NT2/D1 (cell line): ENCODE measurements around the gene LRRC46.

ENCODE experiments used
- DNase-seq: peaks from one replicate; pipeline ENCODE4 v3.0.0-alpha.2; 2011; ENCODE audit warnings: low read depth, low spot score
- H3K27me3 ChIP-seq: 2 replicates; pipeline ENCODE4 v1.6.0; 2011; ENCODE audit warnings: mild to moderate bottlenecking; ENCODE audit not compliant: insufficient read length, insufficient read depth
- H3K36me3 ChIP-seq: 2 replicates; pipeline ENCODE4 v1.6.1; 2011; ENCODE audit warnings: mild to moderate bottlenecking, low read length, mixed read lengths; ENCODE audit not compliant: insufficient read depth, insufficient read length
- H3K4me1 ChIP-seq: 2 replicates; pipeline ENCODE4 v1.5.1; 2011; ENCODE audit not compliant: insufficient read depth, insufficient read length
- H3K4me3 ChIP-seq: 2 replicates; pipeline ENCODE4 v1.5.1; 2011; ENCODE audit warnings: low read depth; ENCODE audit not compliant: insufficient read length
- H3K9ac ChIP-seq: 2 replicates; pipeline ENCODE4 v1.6.0; 2011; ENCODE audit warnings: low read depth; ENCODE audit not compliant: insufficient read length
- H3K9me3 ChIP-seq: 2 replicates; pipeline ENCODE4 v1.5.1; 2011; ENCODE audit warnings: mild to moderate bottlenecking, low read length; ENCODE audit not compliant: insufficient read depth
- SUZ12 ChIP-seq: IDR thresholded peaks from 2 replicates; pipeline ENCODE4 v1.6.1; 2011; ENCODE audit not compliant: insufficient read length, insufficient read depth; ENCODE audit errors: extremely low read depth
- YY1 ChIP-seq: IDR thresholded peaks from 2 replicates; pipeline ENCODE4 v1.6.1; 2011; ENCODE audit not compliant: insufficient read length, insufficient read depth
- ZNF274 ChIP-seq: IDR thresholded peaks from 2 replicates; pipeline ENCODE4 v1.6.1; 2011; ENCODE audit warnings: mild to moderate bottlenecking, low read depth, low read length

The LRRC46 gene

DNA sequence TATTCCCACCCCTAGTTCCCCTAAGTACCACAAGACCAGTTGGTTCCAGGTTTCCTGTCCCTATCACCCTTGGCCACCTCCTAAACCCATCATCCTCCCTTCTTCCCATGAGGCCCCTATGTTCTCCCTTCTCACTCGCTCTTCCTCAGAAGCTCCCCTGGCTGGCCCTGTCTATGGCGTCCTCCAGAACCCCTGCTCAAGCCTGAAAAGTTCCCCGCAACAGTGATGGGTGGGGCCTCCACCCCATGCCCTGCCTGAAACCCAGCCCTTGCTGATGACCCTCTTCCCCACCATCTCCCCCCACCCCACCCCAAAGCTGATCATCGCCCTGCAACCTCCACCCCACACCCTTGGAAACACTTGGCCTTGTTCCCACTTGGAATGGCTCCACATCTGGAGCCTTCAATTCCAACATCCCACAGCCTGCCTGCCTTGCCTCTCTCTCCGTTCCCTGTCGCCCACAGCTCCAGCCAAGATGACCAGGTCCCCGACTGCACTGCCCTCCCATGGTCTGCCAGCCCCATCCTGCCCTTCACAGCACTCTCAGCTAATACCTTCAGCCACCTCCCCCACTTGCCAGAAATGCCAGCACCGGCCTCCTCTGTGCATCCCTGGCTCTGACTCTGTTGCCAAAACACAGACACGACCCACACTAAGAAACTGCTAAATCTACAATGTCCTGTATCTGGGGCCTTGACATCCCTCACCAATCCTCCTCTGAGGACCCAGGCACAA lies 20.4 kb upstream of the LRRC46 start:
- TF ChIP-seq YY1 = no peak
- TF ChIP-seq SUZ12 = no peak
- TF ChIP-seq ZNF274 = no peak
- DNase-seq = no peak
- Histone ChIP-seq H3K9ac (peak overlapping the region; percentile 43), H3K36me3 (peaks cover 67% of the 10 kb centered on the region), H3K27me3 (no peaks in the 10 kb centered on the region), H3K4me1 (peaks cover 10% of the 10 kb centered on the region), H3K4me3 (no peak overlapping the region), H3K9me3 (no peaks in the 10 kb centered on the region)

GRCh38 chr17:47811709-47812108 lies 19.8 kb upstream of the LRRC46 start:
- peaks cover 70% of the 10 kb centered on the region for H3K36me3 ChIP-seq
- H3K4me3 ChIP-seq = no peak overlapping the region
- no peak overlapping the region for H3K9ac ChIP-seq
- no peaks in the 10 kb centered on the region for H3K9me3 ChIP-seq
- no peak for DNase-seq
- H3K4me1 ChIP-seq = peaks cover 10% of the 10 kb centered on the region
- no peaks in the 10 kb centered on the region for H3K27me3 ChIP-seq
- TF ChIP-seq YY1 = no peak
- no peak for TF ChIP-seq SUZ12
- no peak for TF ChIP-seq ZNF274

DNA sequence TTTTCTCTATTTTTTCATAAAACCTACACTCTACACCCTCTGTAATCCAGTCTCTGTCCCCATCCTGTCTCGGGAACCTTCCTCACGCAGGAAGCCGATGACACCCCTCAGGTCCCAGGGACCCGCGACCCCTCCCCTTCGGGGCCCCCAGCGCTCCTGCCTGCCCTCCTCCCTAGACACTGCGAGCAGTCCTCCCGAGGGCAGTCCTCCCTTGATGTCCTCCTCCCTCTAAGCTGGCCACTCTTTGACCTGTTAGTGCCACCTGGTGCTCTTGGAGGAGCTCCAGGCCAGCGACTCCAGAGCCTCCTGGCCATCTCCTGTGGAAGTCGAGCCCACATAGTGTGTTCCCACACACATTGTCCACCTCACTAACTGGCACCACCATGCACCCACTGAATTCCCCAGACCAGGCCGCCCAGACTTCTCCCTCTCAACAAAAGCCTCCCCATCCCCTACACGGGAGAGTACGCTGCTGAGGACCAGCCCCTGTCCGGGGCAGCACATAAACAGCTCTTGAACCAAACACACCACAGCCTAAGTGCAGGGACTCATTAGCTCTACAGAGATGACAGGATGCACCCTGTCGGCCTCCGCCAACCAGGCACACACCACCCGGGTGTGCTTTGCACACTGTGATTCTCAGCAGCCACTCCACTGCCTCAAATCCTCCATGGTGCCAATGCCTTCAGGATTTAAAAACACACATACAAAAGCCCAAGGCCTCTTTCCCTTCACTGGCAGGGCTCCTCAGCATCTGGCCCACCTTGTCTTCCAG lies 19.1 kb upstream of the LRRC46 start:
- Histone ChIP-seq H3K9ac (no peak overlapping the region), H3K4me1 (peaks cover 10% of the 10 kb centered on the region), H3K27me3 (no peaks in the 10 kb centered on the region), H3K9me3 (no peaks in the 10 kb centered on the region), H3K4me3 (no peak overlapping the region), H3K36me3 (peaks cover 68% of the 10 kb centered on the region)
- DNase-seq = no peak
- TF ChIP-seq YY1 = no peak
- TF ChIP-seq ZNF274 = no peak
- TF ChIP-seq SUZ12 = no peak

DNA sequence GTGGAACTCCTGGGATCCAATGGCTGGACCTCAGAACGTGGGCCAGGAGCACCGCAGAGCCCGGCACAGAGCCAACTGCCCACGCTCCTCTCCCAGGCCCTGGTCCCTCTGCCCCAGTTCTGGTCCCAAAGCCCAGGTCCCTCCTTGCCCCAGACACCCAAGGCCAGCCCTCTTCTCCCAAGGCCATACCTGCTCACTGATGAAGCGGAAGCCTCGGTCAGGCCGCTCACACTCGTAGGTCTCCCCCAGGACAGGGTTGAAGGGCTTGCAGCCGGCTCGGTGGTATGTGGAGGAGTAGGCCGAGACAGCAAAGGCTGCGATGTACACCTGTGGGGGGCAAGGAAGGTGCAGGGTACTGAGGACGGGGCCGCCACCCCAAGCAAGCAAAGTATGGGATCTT lies 18.4 kb upstream of the LRRC46 start:
- Histone ChIP-seq H3K9me3 (no peaks in the 10 kb centered on the region), H3K9ac (no peak overlapping the region), H3K27me3 (no peaks in the 10 kb centered on the region), H3K4me3 (no peak overlapping the region), H3K36me3 (peaks cover 68% of the 10 kb centered on the region), H3K4me1 (peaks cover 10% of the 10 kb centered on the region)
- DNase-seq = no peak
- TF ChIP-seq YY1 (no peak), SUZ12 (no peak), ZNF274 (no peak)

GRCh38 chr17:47813512-47814031 lies 17.9 kb upstream of the LRRC46 start:
- DNase-seq = no peak
- TF ChIP-seq ZNF274 (no peak), SUZ12 (no peak), YY1 (no peak)
- Histone ChIP-seq H3K36me3 (peaks cover 68% of the 10 kb centered on the region), H3K4me3 (no peak overlapping the region), H3K9ac (no peak overlapping the region), H3K4me1 (peaks cover 10% of the 10 kb centered on the region), H3K27me3 (no peaks in the 10 kb centered on the region), H3K9me3 (no peaks in the 10 kb centered on the region)

DNA sequence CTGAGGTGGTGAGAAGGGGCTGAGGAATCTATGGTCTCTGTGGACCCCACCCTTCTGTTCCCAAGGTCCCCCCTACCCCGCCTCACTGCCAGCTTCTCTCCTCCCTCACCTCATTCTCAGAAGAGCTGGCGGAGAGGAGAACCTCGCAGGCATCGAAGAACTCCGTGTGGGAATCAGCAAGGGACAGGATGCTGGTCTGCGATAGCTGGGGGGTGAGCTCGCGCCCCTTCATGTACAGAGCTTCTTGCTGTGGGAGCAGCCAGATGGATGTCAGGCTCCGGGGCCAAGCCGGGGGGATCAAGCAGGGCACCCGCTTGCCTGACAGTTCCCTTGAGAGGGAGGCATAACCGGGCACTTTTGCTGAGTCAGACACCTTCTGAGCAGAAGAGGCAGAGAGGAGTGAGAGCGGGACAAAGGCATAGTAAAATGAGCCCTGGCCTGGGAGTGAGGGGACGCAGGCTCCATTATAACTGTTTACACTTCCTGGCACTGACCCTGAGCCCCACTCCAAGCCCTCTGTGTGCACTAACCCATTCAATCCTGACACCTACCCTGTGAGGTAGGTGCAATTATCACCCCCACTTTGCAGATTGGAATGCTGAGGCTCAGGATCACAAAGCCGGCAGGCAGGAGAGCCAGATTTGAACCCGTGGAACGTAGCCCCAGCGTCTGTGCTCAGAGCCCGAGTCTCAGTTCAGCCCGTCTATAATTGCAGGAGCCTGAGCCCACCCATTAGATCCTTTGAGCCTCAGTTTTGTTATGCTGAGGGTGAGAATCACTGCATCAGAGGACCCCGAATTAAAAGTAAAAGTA lies 16.2 kb upstream of the LRRC46 start:
- Histone ChIP-seq H3K9me3 (no peaks in the 10 kb centered on the region), H3K36me3 (peaks cover 70% of the 10 kb centered on the region), H3K4me3 (no peak overlapping the region), H3K27me3 (no peaks in the 10 kb centered on the region), H3K9ac (no peak overlapping the region), H3K4me1 (peaks cover 10% of the 10 kb centered on the region)
- TF ChIP-seq ZNF274 (no peak), YY1 (no peak), SUZ12 (no peak)
- no peak for DNase-seq
